GM18498 (cell line): ENCODE measurements around the gene RNF133.

Source experiments
- ATAC-seq: cut with Tn5 transposase; IDR thresholded peaks from one replicate; pipeline ENCODE4 v1.9.1; 2021; ENCODE audit warnings: mild to moderate bottlenecking, moderate library complexity; ENCODE audit not compliant: unreplicated experiment

Gene RNF133

GRCh38 chr7:122699017-122699416 lies at the start of gene RNF133:
Gene RNF133 (minus strand): TSS chr7:122699117. CDS start chr7:122698918, 199 bp downstream.
- ATAC-seq = no peak

- no peak for ATAC-seq
Observed at GRCh38 chr7:122748195-122748594, 49.3 kb upstream of the RNF133 start.

GRCh38 chr7:122746948-122747347 lies 48.0 kb upstream of the RNF133 start:
- ATAC-seq = no peak

- no peak for ATAC-seq
Observed at GRCh38 chr7:122743211-122743610, 44.3 kb upstream of the RNF133 start.

GRCh38 chr7:122738947-122739346 lies 40.0 kb upstream of the RNF133 start:
- no peak for ATAC-seq

- no peak for ATAC-seq
Observed at GRCh38 chr7:122736183-122736582, 37.3 kb upstream of the RNF133 start.

GRCh38 chr7:122727759-122728158 lies 28.8 kb upstream of the RNF133 start:
- ATAC-seq = no peak

GRCh38 chr7:122727354-122727753 lies 28.4 kb upstream of the RNF133 start:
- no peak for ATAC-seq

GRCh38 chr7:122726881-122727280 lies 28.0 kb upstream of the RNF133 start:
- ATAC-seq = no peak

GRCh38 chr7:122724366-122724765 lies 25.4 kb upstream of the RNF133 start:
- no peak for ATAC-seq

- ATAC-seq = no peak
Observed at GRCh38 chr7:122719010-122719578, 20.2 kb upstream of the RNF133 start.

GRCh38 chr7:122717356-122718089 lies 18.6 kb upstream of the RNF133 start:
- no peak for ATAC-seq

- ATAC-seq = no peak
Observed at GRCh38 chr7:122715183-122715582, 16.3 kb upstream of the RNF133 start.

GRCh38 chr7:122710916-122711315 lies 12.0 kb upstream of the RNF133 start:
- no peak for ATAC-seq

- ATAC-seq = no peak
Observed at GRCh38 chr7:122709930-122710646, 11.2 kb upstream of the RNF133 start.

GRCh38 chr7:122706836-122707235 lies 7.9 kb upstream of the RNF133 start:
- ATAC-seq = no peak

GRCh38 chr7:122702872-122703510 lies 4.1 kb upstream of the RNF133 start, which contains the start of gene RNF148:
Gene RNF148 (minus strand): TSS chr7:122702922. CDS start chr7:122702750, 172 bp downstream.
- no peak for ATAC-seq

- ATAC-seq = no peak
Observed at GRCh38 chr7:122695816-122696215, 3.1 kb downstream of the RNF133 start.

GRCh38 chr7:122694697-122695096 lies 4.2 kb downstream of the RNF133 start:
- ATAC-seq = no peak

GRCh38 chr7:122692769-122693309 lies 6.1 kb downstream of the RNF133 start:
- ATAC-seq = no peak

- no peak for ATAC-seq
Observed at GRCh38 chr7:122691569-122692235, 7.2 kb downstream of the RNF133 start.
